Large intestine (tissue), 3 donors: ENCODE data around the gene FEZF1. TPM values are rescaled to one million over a fixed set of nuclear protein-coding genes. Genes with fewer than 3 reads are reported as not detected.

Experiments
- DNase-seq, 2 donors: peaks; one replicate each; pipeline versions ENCODE4 v3.0.0 to v3.0.0-alpha.2; 2013
- H3K27ac ChIP-seq: one replicate; pipeline ENCODE4 v1.5.1; 2013; ENCODE audit warnings: low read length
- H3K27me3 ChIP-seq: 2 replicates; pipeline ENCODE4 v1.6.1; 2013; ENCODE audit warnings: low read length; ENCODE audit not compliant: control insufficient read depth, insufficient read depth
- H3K36me3 ChIP-seq: 2 replicates; pipeline ENCODE4 v1.6.1; 2013; ENCODE audit warnings: low read length; ENCODE audit not compliant: control insufficient read depth, insufficient read depth
- H3K4me1 ChIP-seq: one replicate; pipeline ENCODE4 v1.6.1; 2013; ENCODE audit warnings: low read length; ENCODE audit not compliant: control insufficient read depth, insufficient read depth
- H3K4me3 ChIP-seq: one replicate; pipeline ENCODE4 v1.5.1; 2013; ENCODE audit warnings: low read length
- H3K9me3 ChIP-seq: one replicate; pipeline ENCODE4 v1.6.1; 2013; ENCODE audit warnings: mild to moderate bottlenecking, low read depth, low read length, moderate library complexity; ENCODE audit not compliant: control insufficient read depth
- WGBS: methylation state at CpG from one replicate; pipeline ENCODE4 v1.1.5; 2013; ENCODE audit warnings: low lambda C conversion rate; ENCODE audit not compliant: insufficient coverage; 5-methylcytosine and 5-hydroxymethylcytosine counted together
- polyA plus RNA-seq: library from polyadenylated mRNA; unstranded; fragments of 120-200 nt; gene quantifications from one replicate; pipeline ENCODE4 v1.2.1, GENCODE V29; 2013

Gene FEZF1
- polyA plus RNA-seq, 1 donor = not detected

DNA sequence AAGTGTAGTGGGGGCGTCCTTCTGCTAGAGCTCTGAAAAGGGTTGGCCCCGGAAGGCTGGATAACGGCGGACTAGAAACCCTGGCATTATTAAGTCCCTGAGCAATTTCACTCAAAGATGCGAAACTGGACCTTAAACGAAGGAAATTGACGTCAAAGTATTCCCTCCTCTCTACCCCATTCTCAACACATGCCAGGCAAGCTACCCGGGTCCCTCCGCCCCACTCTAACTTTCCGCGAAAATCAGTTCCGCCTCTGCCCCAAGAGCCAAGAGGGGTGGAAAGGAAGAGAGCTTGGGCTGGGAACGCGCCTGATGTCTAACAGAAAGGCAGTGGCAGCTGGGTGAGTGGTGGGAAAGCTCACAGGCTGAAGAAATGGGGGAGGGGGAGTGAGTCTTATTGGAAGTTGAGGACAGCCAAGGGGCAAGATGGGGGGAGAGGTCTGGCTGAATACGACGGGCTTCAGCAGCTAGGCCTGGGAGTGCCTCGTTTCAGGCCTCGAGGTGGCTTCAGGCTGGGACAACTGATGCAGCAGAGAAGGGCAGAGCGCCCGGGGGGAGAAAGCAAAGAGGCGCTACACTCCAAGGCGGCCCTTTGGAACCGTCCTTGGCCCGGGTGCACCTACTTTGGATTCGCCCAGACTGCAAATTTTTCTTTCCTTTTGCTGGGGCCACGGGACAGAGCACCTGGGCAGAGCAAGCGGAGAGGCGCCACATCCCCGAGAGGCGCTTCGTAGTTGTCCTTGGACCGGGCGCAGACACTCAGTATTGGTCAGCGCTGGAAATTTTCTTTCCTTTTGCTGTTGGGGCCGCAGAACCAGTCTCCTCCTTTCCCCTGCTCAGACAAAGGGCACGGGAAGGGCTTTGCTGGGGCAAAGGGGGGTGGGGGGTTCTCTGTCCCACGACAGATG lies 2.0 kb upstream of the FEZF1 start:
- no peak overlapping the region for H3K4me3 ChIP-seq
- no peak overlapping the region for H3K27ac ChIP-seq
- peaks cover 98% of the 10 kb centered on the region for H3K27me3 ChIP-seq
- peaks cover 8% of the 10 kb centered on the region for H3K9me3 ChIP-seq
- no peak for DNase-seq
- H3K36me3 ChIP-seq = no peaks in the 10 kb centered on the region
- WGBS = 10% methylated on average over 2 of the region's 37 CpGs
- H3K4me1 ChIP-seq = peaks cover 17% of the 10 kb centered on the region

DNA sequence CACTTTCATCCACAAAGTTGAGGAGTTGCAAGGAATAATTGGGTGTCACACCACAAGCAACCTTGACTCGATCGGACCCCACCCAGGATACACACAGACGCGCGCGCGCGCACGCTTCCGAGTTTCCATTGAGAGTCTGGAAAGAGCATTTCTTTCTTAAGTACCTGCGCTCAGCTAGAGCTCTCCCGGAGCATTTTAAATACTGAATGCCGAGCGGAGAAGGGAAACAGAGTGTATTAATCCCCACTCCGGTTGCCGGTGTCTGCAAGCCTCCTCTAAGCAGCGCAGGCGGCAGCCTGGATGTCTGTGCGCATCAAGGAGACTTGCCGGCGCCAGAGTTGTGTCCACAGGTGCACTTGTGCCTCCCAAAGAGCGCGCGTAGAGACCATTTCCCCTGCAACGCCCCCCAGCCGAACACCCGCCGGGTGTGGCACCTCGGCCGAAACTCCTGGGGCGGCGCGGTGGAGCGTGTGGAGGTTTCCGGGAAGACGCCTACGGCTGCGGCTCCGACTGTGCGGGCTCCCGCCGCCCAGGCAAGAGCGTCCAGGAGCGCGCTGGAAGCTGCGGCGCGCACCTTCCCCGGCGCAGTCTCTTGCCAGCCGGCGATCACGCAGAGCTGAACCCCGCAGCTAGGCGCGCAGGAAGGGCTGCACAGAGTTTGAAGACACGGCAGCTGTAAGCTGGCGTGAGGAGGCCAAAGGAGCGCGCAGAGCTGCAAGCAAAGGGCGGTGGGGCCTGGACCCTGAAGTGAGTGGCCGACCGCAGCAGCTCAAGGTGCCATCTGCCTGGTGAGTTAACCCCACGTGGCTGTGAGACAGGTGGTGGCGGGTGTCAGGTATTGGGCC lies 1.1 kb upstream of the FEZF1 start:
- WGBS = no CpG with 5 or more reads among the region's 65 CpGs
- H3K4me1 ChIP-seq = peaks cover 17% of the 10 kb centered on the region
- DNase-seq = peak in 1 of 2 donors; percentile 45

DNA sequence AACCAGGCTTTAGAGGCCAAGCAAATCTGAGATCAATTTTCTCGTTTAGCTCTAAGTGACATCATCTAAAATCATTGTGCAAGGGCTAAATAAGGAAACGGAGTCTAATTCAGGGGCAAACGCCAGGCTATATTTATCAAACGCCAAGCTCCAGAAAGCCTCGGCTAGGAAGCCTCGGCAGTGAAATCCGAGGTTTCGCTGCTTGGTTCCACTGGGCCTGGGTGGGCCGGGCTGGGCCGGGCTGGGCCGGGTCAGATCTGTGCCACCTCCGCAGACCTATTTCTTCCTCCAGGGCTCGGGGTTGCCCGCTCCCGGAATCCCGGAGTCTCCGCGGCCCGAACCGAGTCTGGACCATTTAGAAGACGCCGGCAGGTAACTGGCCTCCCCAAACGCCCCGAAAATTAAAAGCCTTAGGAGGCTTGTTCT lies 459 bp upstream of the FEZF1 start:
- DNase-seq = no peak
- peaks cover 16% of the 10 kb centered on the region for H3K4me1 ChIP-seq
- WGBS = 0% methylated on average over 1 of the region's 24 CpGs
- no peak overlapping the region for H3K27ac ChIP-seq
- H3K27me3 ChIP-seq = peaks cover 98% of the 10 kb centered on the region
- H3K36me3 ChIP-seq = no peaks in the 10 kb centered on the region
- no peak overlapping the region for H3K4me3 ChIP-seq
- H3K9me3 ChIP-seq = peaks cover 8% of the 10 kb centered on the region

More for the DNA sequence above, 1.1 kb upstream of the FEZF1 start:
- no peak overlapping the region for H3K4me3 ChIP-seq
- no peaks in the 10 kb centered on the region for H3K36me3 ChIP-seq
- H3K9me3 ChIP-seq = peaks cover 8% of the 10 kb centered on the region
- H3K27me3 ChIP-seq = peaks cover 98% of the 10 kb centered on the region
- H3K27ac ChIP-seq = no peak overlapping the region

DNA sequence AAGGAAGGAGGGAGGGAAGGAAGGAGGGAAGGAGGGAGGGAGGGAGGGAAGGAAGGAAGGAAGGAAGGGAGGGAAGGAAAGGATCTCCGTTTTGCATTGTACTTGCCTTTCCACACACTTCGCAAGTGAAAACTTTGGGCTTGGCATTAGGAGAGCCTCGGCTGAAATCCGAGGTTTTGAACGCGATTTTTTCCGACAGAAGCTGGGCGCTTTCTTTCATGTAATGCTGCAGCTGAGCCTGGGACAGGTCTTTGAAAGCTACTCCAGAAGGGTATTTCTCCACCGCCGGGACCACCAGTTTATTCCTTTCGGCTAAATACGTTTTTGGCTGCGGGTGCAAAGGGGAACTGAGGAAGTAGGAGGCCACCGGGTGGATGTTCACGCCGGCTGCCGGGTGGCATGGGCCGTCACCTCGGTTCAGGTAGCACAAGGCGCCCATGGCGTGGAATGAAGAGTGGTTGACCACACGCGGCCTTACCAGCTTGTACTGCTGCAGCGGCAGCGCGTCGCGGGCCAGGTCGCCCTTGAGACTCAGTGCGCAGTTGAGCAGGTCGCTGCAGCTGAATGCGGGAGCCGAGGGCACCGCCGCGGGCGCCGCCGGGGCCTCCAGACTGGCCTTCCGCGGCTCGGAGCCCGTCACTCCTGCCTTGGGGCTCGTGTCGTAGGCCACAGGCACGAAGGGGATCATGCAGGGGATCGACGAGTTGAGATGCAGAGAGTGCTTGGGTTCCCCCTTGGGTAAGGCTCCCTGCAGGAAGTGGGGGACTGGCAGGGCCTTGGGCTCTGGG lies 825 bp downstream of the FEZF1 start:
- Histone ChIP-seq H3K4me1 (peaks cover 19% of the 10 kb centered on the region), H3K36me3 (no peaks in the 10 kb centered on the region), H3K27me3 (peaks cover 98% of the 10 kb centered on the region), H3K27ac (no peak overlapping the region), H3K4me3 (no peak overlapping the region), H3K9me3 (peaks cover 8% of the 10 kb centered on the region)
- no CpG with 5 or more reads among the region's 48 CpGs for WGBS
- DNase-seq = peak in 1 of 2 donors; percentile 19

DNA sequence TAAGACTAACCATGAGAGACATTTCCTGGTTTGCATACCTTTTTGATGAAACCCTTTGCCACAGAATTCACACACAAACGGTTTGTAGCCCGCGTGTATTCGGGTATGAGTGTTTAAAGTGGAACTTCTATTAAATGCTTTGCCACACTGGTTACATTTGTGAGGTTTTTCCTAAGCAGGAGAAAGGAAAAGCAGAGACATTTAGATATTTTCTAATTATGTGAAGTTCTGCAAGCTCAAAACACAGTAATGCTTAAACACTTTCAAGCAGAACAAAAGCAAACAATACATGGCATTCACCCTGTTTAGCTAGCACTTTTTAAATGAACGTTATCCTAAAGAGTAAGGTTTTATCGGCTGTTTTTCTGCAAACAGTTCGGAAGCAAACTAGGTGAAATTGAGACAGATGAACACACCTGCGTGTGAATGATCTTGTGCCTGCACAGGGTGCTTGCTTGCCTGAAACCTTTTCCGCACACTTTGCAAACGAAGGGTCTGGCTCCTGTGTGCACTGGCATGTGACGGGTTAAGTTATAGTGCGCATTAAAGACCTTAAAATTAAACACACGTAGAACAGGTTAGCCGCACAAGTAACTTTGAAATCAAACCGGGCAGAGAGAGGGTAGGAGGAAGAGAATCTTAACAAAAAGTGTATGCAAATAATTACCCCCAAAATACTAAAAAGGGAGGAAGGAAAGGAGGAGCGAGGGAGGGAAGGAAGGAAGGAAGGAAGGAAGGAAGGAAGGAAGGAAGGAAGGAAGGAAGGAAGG lies 1.6 kb downstream of the FEZF1 start:
- H3K36me3 ChIP-seq = no peaks in the 10 kb centered on the region
- H3K9me3 ChIP-seq = peaks cover 8% of the 10 kb centered on the region
- H3K4me3 ChIP-seq = no peak overlapping the region
- no peak overlapping the region for H3K27ac ChIP-seq
- DNase-seq = no peak
- WGBS = 6% methylated on average over 7 of the region's 16 CpGs
- H3K27me3 ChIP-seq = peaks cover 98% of the 10 kb centered on the region
- peaks cover 19% of the 10 kb centered on the region for H3K4me1 ChIP-seq

DNA sequence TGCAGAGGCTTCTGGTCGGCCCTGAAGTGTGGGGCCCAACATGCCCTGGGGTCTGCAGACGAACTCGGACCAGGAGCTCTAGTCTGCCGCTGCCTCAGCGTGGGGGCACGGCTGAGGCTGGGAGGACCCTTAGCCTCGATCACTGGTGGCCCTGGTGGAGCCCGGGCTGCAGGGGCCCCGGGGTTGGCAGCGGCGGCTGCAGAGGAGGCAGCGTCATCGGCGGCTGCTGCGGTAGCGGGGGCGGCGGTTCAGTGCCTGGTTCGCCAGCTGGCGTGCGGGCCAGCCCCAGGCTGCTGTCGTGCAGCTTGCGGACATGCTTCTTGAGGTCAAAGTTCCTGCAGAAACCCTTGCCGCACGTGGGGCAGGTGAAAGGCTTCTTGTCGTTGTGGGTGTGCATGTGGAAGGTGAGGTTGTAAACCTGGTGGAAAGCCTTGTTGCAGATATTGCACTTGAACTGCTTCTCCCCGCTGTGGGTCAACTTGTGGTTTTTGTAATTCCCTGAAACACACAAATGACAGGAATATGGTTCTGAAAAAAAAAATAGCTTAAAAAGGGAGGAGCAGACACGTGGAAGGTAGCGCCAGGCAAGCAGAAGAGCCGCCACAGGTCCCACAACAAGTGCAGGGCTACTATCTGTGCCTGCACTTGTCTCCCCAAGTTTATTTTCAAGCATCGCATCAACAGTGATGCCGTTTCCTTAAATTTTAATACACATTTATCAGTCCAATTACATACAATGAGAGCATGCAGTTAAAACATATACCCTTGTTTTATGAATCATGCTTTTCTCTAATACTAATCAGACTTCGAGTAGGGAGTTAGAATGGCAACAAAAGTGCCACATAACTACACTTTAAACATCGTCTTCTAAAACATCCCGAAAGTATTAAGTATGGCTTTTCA lies 2.4 kb downstream of the FEZF1 start:
- DNase-seq = peak in 1 of 2 donors; percentile 61
- H3K36me3 ChIP-seq = no peaks in the 10 kb centered on the region
- H3K27me3 ChIP-seq = peaks cover 97% of the 10 kb centered on the region
- H3K27ac ChIP-seq = no peak overlapping the region
- no peak overlapping the region for H3K4me3 ChIP-seq
- WGBS = 17% methylated on average over 1 of the region's 35 CpGs
- H3K9me3 ChIP-seq = peaks cover 8% of the 10 kb centered on the region
- H3K4me1 ChIP-seq = peaks cover 19% of the 10 kb centered on the region

DNA sequence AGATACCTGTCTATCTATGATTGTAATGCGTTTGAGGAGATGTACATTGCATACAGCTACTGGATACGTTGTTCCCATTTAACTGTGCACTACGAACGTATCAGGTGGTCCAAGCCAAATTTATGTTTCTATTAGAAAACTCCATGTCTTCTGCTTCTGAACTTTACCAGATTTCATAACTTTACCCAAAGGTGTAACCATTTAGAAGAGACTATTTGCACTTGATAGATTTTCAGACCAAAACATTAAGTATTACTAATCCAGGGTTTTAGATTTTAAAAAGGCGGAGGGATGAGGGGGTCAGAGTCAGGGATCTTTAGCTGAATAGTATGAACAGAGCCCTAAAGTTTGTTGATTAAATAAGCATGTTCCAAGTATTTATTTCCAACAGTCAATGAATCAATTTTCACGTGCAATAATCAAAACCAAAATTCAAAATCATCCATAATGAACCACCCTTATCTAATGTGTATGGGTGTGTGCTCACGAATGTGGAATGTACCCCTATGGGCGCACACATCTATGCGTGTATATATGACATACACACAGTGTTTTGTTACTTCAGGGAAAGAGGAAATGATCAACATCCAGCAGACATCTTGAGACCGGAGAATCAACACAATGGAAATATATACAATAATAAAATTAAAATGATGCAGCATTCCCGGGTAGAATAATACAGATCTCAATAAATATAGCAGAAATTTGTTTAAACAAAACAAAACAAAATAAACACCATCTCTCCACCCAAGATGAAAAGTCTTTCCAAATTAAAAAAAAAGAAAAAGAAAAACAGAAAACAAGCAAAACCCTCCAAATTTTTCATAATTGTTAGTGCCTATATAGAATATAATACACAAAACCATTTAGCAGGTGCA lies 3.4 kb downstream of the FEZF1 start:
- H3K9me3 ChIP-seq = peaks cover 8% of the 10 kb centered on the region
- WGBS = 33% methylated on average over 5 of the region's 11 CpGs
- DNase-seq = peak in 1 of 2 donors; percentile 9
- no peak overlapping the region for H3K4me3 ChIP-seq
- H3K4me1 ChIP-seq = peaks cover 19% of the 10 kb centered on the region
- no peak overlapping the region for H3K27ac ChIP-seq
- H3K27me3 ChIP-seq = peaks cover 95% of the 10 kb centered on the region
- H3K36me3 ChIP-seq = no peaks in the 10 kb centered on the region

DNA sequence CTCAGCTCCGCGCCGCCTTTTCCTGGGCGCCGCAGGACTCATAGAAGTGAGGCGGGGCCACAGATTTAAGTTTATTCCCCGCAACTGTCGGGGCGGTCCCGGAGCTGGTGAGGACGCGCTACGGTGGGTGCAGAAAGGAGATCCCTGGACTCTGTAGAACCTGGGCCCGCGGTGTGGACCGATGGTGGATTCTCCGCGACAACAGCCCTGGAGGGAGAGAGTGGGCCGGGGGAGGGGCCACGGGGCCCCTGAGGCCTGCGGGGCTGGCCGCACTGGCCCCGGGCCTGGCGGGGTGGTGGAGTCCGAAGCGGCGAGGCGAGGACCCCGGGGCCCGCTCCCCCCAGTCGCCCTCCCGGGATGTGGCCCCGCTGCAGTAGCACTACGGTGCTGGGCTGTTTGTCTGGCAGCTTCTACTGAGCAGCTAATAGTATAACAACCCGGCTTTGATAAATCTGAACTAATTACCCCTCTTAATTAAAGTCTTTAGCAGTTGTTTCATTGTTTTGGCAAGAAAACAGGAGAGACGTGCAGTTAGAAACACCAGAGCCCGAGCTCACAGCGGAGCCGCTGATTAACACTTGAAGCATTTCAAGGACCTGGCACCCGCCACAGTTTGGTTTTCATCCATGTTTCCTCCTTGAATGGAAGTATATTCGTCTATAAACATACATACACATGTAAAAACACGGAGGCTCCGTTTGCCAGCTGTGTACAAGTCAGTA lies 4.2 kb downstream of the FEZF1 start:
- DNase-seq = peak in 1 of 2 donors; percentile 22
- H3K4me3 ChIP-seq = no peak overlapping the region
- peaks cover 95% of the 10 kb centered on the region for H3K27me3 ChIP-seq
- peaks cover 12% of the 10 kb centered on the region for H3K4me1 ChIP-seq
- WGBS = no CpG with 5 or more reads among the region's 43 CpGs
- H3K9me3 ChIP-seq = peaks cover 8% of the 10 kb centered on the region
- no peak overlapping the region for H3K27ac ChIP-seq
- H3K36me3 ChIP-seq = no peaks in the 10 kb centered on the region
